Measurements from ENCODE around the gene CYTH4. TPM values are rescaled to one million over a fixed set of nuclear protein-coding genes. Genes with fewer than 3 reads are reported as not detected.

CYTH4 gene
- total and polyA plus RNA-seq, 2 donors (not counting 3 experiments of a cell fraction or from before 2014, with no cell fraction given), result 0.06 TPM; not detected in 1

- FAIRE-seq (no peak), DNase-seq (ENCODE audit: low read depth, low spot score) (no peak)
- Histone ChIP-seq H3K9ac (replicated peaks; ENCODE audit: extremely low read depth, insufficient read depth, low read length) (no peak overlapping the region), H3K4me3 (replicated peaks in 1 of 3; ENCODE audit: insufficient read depth in 1 of 3, low read depth in 1 of 3, low read length in 3 of 3) (no peak overlapping the region), H3K9me3 (replicated peaks; ENCODE audit: control insufficient read depth, insufficient read depth, low read length) (no peaks in the 10 kb centered on the region), H3K27ac (ENCODE audit: insufficient read depth, low read depth, low read length) (no peak overlapping the region), H3K4me1 (ENCODE audit: control insufficient read depth, extremely low read depth, insufficient read depth, low read length) (no peaks in the 10 kb centered on the region), H3K79me2 (ENCODE audit: control insufficient read depth, insufficient read depth, low read length) (no peaks in the 10 kb centered on the region), H4K20me1 (replicated peaks; ENCODE audit: control insufficient read depth, extremely low read depth, insufficient read depth, low read length) (no peaks in the 10 kb centered on the region), H3K4me2 (ENCODE audit: insufficient read depth, low read length) (no peak overlapping the region), H3K36me3 (ENCODE audit: control insufficient read depth in 2 of 2, extremely low read depth in 1 of 2, insufficient read depth in 2 of 2, low read length in 2 of 2) (no peaks in the 10 kb centered on the region), H2AFZ (ENCODE audit: low read depth, low read length) (no peak overlapping the region), H3K9me1 (replicated peaks; ENCODE audit: control insufficient read depth, extremely low read depth, insufficient read depth, low read length) (no peaks in the 10 kb centered on the region), H3K27me3 (ENCODE audit: control insufficient read depth in 2 of 2, insufficient read depth in 2 of 2, low read length in 2 of 2) (peaks cover 2 to 4% of the 10 kb centered on the region in 2 experiments)
- TF ChIP-seq FOS (IDR thresholded peaks at IDR 0.05; ENCODE audit: borderline replicate concordance, insufficient read depth, low read length) (no peak), POLR2A (IDR thresholded peaks at IDR 0.05; ENCODE audit: low read depth, low read length) (no peak), MYC (IDR thresholded peaks at IDR 0.05; ENCODE audit: low read depth, low read length) (no peak), MAX (IDR thresholded peaks at IDR 0.05; ENCODE audit: insufficient read depth, insufficient read length) (no peak), POLR2AphosphoS5 (IDR thresholded peaks at IDR 0.05; ENCODE audit: insufficient read depth, low read depth, low read length) (no peak), JUN (IDR thresholded peaks at IDR 0.05; ENCODE audit: borderline replicate concordance, insufficient read depth, insufficient read length, low read depth) (no peak), EZH2 (IDR thresholded peaks at IDR 0.05; ENCODE audit: borderline replicate concordance, low read depth, low read length, severe bottlenecking) (no peak), GATA2 (IDR thresholded peaks at IDR 0.05; ENCODE audit: insufficient read depth, insufficient read length, low read depth, low read length) (no peak)
- TF ChIP-seq, protein P1, sequence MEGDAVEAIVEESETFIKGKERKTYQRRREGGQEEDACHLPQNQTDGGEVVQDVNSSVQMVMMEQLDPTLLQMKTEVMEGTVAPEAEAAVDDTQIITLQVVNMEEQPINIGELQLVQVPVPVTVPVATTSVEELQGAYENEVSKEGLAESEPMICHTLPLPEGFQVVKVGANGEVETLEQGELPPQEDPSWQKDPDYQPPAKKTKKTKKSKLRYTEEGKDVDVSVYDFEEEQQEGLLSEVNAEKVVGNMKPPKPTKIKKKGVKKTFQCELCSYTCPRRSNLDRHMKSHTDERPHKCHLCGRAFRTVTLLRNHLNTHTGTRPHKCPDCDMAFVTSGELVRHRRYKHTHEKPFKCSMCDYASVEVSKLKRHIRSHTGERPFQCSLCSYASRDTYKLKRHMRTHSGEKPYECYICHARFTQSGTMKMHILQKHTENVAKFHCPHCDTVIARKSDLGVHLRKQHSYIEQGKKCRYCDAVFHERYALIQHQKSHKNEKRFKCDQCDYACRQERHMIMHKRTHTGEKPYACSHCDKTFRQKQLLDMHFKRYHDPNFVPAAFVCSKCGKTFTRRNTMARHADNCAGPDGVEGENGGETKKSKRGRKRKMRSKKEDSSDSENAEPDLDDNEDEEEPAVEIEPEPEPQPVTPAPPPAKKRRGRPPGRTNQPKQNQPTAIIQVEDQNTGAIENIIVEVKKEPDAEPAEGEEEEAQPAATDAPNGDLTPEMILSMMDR (IDR thresholded peaks at IDR 0.05; ENCODE audit: extremely low read depth in 1 of 2, insufficient read depth in 1 of 2, low read depth in 1 of 2, low read length in 2 of 2), result no peak
- ChIA-PET POLR2A (no interaction called here), CTCF (no interaction called here)
- no TSS peak for BruUV-seq (replicated peaks)
- intact Hi-C loops (cut with micrococcal nuclease) (no loop called here), dilution Hi-C loops (cut with MboI; ENCODE audit: extremely low pct_ligation_motif_present, low sequenced_read_pairs) (no loop called here)
Observed at GRCh38 chr22:37293172-37293571, 10.9 kb downstream of the CYTH4 start.

All from endothelial cell of umbilical vein (primary cell).